Stimulated activated CD4-positive, alpha-beta T cell treated with anti-CD3 and anti-CD28 coated beads, Interleukin-15, amount 100 ng/mL, for 48 hours (primary cell): Measurements from ENCODE around the gene SLC25A42.

Experiments used
- DNase-seq, 2 donors: peaks; one replicate each; pipeline ENCODE4 v3.0.0-alpha.2; 2020; ENCODE audit warnings: low read depth in 2 of 2

Gene SLC25A42

GRCh38 chr19:19162495-19162894 is 98.7 kb downstream of the SLC25A42 start:
- no peak for DNase-seq
